ENCODE data around the gene NR2F2. TPM values are rescaled to one million over a fixed set of nuclear protein-coding genes. Genes with fewer than 3 reads are reported as not detected.
"Not testable (repeated sequence)": the region's sequence is repeated elsewhere in the genome, so short reads cannot be mapped to it uniquely, and the experiment has no call there.

NR2F2 gene
- total RNA-seq, 1 donor from 2014 or later: 32.1 TPM

DNA sequence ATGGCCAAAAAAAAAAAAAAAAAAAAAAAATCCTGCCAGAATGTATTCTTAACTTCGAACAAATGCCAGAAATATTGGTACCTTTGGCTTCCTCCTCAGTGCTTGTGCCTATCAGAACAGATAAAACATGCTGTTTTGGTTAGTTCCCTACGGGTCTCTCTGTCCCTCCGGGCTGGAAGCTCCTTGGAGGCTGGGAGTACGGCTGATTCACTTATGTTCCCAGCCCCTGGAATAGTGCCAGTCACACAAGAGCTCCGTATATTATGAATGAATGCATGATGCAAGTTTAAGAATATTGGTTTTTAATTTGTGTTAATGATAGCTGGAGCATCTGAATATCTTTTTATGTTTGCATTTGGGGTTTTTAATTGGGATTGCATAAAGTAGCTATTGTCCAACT, 44.0 kb downstream of the NR2F2 start:
- no peak overlapping the region for H3K4me2 ChIP-seq
- peaks cover 6% of the 10 kb centered on the region for H4K20me1 ChIP-seq (ENCODE audit: low read depth)
- DNase-seq (ENCODE audit: low spot score): no peak
- no peaks in the 10 kb centered on the region for H3K36me3 ChIP-seq
- Mint-ChIP-seq H3K9me3 (peaks cover 3% of the 10 kb centered on the region), H3K27me3 (ENCODE audit: insufficient read depth, low read depth) (peaks cover 27% of the 10 kb centered on the region), H3K36me3 (no peaks in the 10 kb centered on the region), H3K27ac (no peak overlapping the region), H3K4me3 (no peak overlapping the region), H3K4me1 (peaks cover 3% of the 10 kb centered on the region)
- H3K9me3 ChIP-seq (ENCODE audit: low read depth): no peaks in the 10 kb centered on the region
- no peak for TF ChIP-seq EZH2phosphoT487 (IDR thresholded peaks at IDR 0.05)
- TF ChIP-seq EZH2 (IDR thresholded peaks at IDR 0.05): no peak
- TF ChIP-seq, protein P1, sequence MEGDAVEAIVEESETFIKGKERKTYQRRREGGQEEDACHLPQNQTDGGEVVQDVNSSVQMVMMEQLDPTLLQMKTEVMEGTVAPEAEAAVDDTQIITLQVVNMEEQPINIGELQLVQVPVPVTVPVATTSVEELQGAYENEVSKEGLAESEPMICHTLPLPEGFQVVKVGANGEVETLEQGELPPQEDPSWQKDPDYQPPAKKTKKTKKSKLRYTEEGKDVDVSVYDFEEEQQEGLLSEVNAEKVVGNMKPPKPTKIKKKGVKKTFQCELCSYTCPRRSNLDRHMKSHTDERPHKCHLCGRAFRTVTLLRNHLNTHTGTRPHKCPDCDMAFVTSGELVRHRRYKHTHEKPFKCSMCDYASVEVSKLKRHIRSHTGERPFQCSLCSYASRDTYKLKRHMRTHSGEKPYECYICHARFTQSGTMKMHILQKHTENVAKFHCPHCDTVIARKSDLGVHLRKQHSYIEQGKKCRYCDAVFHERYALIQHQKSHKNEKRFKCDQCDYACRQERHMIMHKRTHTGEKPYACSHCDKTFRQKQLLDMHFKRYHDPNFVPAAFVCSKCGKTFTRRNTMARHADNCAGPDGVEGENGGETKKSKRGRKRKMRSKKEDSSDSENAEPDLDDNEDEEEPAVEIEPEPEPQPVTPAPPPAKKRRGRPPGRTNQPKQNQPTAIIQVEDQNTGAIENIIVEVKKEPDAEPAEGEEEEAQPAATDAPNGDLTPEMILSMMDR (IDR thresholded peaks at IDR 0.05): no peak
- peaks cover 86% of the 10 kb centered on the region for H3K27me3 ChIP-seq
- H3K27ac ChIP-seq: no peak overlapping the region
- no peaks in the 10 kb centered on the region for H3K79me2 ChIP-seq (ENCODE audit: low read depth)
- H3K4me3 ChIP-seq: no peak overlapping the region
- H2AFZ ChIP-seq (replicated peaks): no peak overlapping the region
- H3F3A ChIP-seq (ENCODE audit: low read depth): peaks cover 12% of the 10 kb centered on the region
- H3K9ac ChIP-seq: no peak overlapping the region
- peaks cover 21% of the 10 kb centered on the region for H3K4me1 ChIP-seq

GRCh38 chr15:96379592-96379991, 49.1 kb downstream of the NR2F2 start:
- H3K79me2 ChIP-seq (ENCODE audit: low read depth); H3K9me3 ChIP-seq (ENCODE audit: low read depth); H3K27ac Mint-ChIP-seq; H3K4me1 ChIP-seq; H3K4me2 ChIP-seq; H3K4me1 Mint-ChIP-seq; H3K27ac ChIP-seq; H3K27me3 Mint-ChIP-seq (ENCODE audit: insufficient read depth, low read depth); H3K4me3 Mint-ChIP-seq; H4K20me1 ChIP-seq (ENCODE audit: low read depth); H3K4me3 ChIP-seq; H3K9me3 Mint-ChIP-seq; H3K36me3 Mint-ChIP-seq; DNase-seq (ENCODE audit: low spot score); H3K9ac ChIP-seq; H3F3A ChIP-seq (ENCODE audit: low read depth); H2AFZ ChIP-seq (replicated peaks); H3K36me3 ChIP-seq: not testable (repeated sequence)
- H3K27me3 ChIP-seq: peaks cover 37% of the 10 kb centered on the region

GRCh38 chr15:96381463-96381862, 51.0 kb downstream of the NR2F2 start:
- Mint-ChIP-seq H3K9me3 (peaks cover 7% of the 10 kb centered on the region), H3K4me3 (no peak overlapping the region), H3K27ac (no peak overlapping the region), H3K4me1 (peaks cover 3% of the 10 kb centered on the region), H3K27me3 (ENCODE audit: insufficient read depth, low read depth) (peaks cover 5% of the 10 kb centered on the region), H3K36me3 (no peaks in the 10 kb centered on the region)
- TF ChIP-seq EZH2 (IDR thresholded peaks at IDR 0.05): no peak
- TF ChIP-seq, protein P1 (IDR thresholded peaks at IDR 0.05): no peak
- no peak for TF ChIP-seq EZH2phosphoT487 (IDR thresholded peaks at IDR 0.05)
- Histone ChIP-seq H2AFZ (replicated peaks) (no peak overlapping the region), H3K9me3 (ENCODE audit: low read depth) (no peaks in the 10 kb centered on the region), H3K9ac (no peak overlapping the region), H3K4me3 (no peak overlapping the region), H3K27ac (no peak overlapping the region), H3K36me3 (no peaks in the 10 kb centered on the region), H3K27me3 (peaks cover 27% of the 10 kb centered on the region), H3K4me2 (no peak overlapping the region), H4K20me1 (ENCODE audit: low read depth) (no peaks in the 10 kb centered on the region), H3K79me2 (ENCODE audit: low read depth) (no peaks in the 10 kb centered on the region), H3K4me1 (peaks cover 8% of the 10 kb centered on the region), H3F3A (ENCODE audit: low read depth) (no peaks in the 10 kb centered on the region)
- no peak for DNase-seq (ENCODE audit: low spot score)

- Histone ChIP-seq H3K27me3 (peaks cover 11% of the 10 kb centered on the region), H3K4me1 (no peaks in the 10 kb centered on the region), H3K4me3 (no peak overlapping the region), H3K9me3 (ENCODE audit: low read depth) (no peaks in the 10 kb centered on the region), H2AFZ (replicated peaks) (no peak overlapping the region), H3K36me3 (no peaks in the 10 kb centered on the region), H4K20me1 (ENCODE audit: low read depth) (no peaks in the 10 kb centered on the region), H3K4me2 (no peak overlapping the region), H3K27ac (no peak overlapping the region), H3K79me2 (ENCODE audit: low read depth) (no peaks in the 10 kb centered on the region), H3K9ac (no peak overlapping the region), H3F3A (ENCODE audit: low read depth) (no peaks in the 10 kb centered on the region)
- H3K9me3 Mint-ChIP-seq: peaks cover 7% of the 10 kb centered on the region
- no peaks in the 10 kb centered on the region for H3K4me1 Mint-ChIP-seq
- H3K27me3 Mint-ChIP-seq (ENCODE audit: insufficient read depth, low read depth): peaks cover 5% of the 10 kb centered on the region
- H3K27ac Mint-ChIP-seq: no peak overlapping the region
- no peak for TF ChIP-seq EZH2phosphoT487 (IDR thresholded peaks at IDR 0.05)
- TF ChIP-seq, protein P1 (IDR thresholded peaks at IDR 0.05): no peak
- no peak for TF ChIP-seq EZH2 (IDR thresholded peaks at IDR 0.05)
- DNase-seq (ENCODE audit: low spot score): no peak
- peaks cover 2% of the 10 kb centered on the region for H3K36me3 Mint-ChIP-seq
- no peak overlapping the region for H3K4me3 Mint-ChIP-seq
Observed at GRCh38 chr15:96385195-96385594, 54.7 kb downstream of the NR2F2 start.
